ENCODE measurements around the gene CARD6. TPM values are rescaled to one million over a fixed set of nuclear protein-coding genes. Genes with fewer than 3 reads are reported as not detected.

Gene CARD6
- total and polyA plus RNA-seq, 10 of the 15 experiments (the other 5 are each of a cell fraction or from before 2014, with no cell fraction given), result 0.29 to 1.2 (median 0.62) TPM

DNA sequence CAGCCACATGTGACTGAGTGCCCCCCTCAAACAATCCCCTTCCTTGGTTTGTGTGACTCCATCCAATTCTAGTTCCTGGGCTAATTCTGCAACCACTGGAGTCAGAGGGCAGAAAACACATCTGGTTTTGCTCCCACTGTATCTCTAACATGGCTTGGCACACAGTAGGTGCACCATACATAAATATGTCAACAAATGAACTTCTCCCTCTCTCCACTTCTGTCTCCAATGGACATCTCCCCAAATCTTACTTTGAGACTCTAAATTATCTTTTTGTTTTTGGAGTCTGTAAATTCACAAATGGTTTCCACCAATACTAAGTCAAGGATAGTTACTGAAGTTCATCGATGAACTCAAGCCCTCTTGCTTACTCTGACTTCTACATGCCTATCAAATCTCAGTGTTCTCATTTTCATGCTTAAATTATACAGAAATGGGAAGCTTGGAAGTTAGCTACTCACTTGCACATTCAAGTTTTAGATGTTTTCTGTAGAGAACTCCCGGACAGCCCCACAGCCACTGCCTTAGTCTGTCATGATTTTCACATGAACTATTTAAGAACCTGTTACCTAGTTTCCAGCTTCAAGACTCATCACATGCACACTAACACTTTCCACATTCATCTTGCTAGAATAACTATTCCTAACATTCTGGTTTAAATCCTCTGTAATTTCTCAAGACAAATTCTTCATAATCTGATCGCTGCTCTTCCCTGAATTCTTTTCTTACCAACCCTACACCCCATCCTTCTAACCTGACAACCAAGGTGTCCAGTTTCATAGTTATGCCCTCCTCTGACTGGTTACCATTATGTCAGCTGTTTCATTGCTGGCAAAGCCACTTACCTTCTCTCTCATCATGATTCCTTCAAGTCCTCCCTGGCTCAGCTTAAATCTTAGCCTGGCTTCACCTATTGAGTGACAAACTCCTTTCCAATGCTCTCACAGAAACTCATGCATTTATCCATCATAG lies 12.2 kb upstream of the CARD6 start (continued):
- TF ChIP-seq, protein P1, sequence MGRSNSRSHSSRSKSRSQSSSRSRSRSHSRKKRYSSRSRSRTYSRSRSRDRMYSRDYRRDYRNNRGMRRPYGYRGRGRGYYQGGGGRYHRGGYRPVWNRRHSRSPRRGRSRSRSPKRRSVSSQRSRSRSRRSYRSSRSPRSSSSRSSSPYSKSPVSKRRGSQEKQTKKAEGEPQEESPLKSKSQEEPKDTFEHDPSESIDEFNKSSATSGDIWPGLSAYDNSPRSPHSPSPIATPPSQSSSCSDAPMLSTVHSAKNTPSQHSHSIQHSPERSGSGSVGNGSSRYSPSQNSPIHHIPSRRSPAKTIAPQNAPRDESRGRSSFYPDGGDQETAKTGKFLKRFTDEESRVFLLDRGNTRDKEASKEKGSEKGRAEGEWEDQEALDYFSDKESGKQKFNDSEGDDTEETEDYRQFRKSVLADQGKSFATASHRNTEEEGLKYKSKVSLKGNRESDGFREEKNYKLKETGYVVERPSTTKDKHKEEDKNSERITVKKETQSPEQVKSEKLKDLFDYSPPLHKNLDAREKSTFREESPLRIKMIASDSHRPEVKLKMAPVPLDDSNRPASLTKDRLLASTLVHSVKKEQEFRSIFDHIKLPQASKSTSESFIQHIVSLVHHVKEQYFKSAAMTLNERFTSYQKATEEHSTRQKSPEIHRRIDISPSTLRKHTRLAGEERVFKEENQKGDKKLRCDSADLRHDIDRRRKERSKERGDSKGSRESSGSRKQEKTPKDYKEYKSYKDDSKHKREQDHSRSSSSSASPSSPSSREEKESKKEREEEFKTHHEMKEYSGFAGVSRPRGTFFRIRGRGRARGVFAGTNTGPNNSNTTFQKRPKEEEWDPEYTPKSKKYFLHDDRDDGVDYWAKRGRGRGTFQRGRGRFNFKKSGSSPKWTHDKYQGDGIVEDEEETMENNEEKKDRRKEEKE (IDR thresholded peaks at IDR 0.05), result no peak
- TF ChIP-seq ETV6 (conservative IDR thresholded peaks at IDR 0.05 in 1 of 2, IDR thresholded peaks at IDR 0.05 in 1 of 2; ENCODE audit: borderline replicate concordance in 1 of 2, low read depth in 1 of 2) (no peak), HDAC6 (IDR thresholded peaks at IDR 0.05; ENCODE audit: unreplicated experiment) (no peak), POLR2AphosphoS2 (IDR thresholded peaks at IDR 0.05; ENCODE audit: low read depth, low read length) (no peak; the same call in 1 of the 2 replicates), NR2F1 (conservative IDR thresholded peaks at IDR 0.05) (no peak), KAT2A (conservative IDR thresholded peaks at IDR 0.05; ENCODE audit: control insufficient read depth, low read depth, low read length) (no peak), SPI1 (IDR thresholded peaks at IDR 0.05; ENCODE audit: borderline replicate concordance, insufficient read depth, low read depth, low read length) (no peak), MYB (IDR thresholded peaks at IDR 0.05; ENCODE audit: borderline replicate concordance, low read depth, low read length) (no peak), ZZZ3 (IDR thresholded peaks at IDR 0.05; ENCODE audit: control insufficient read depth, insufficient read length, low read depth) (no peak), MTA2 (IDR thresholded peaks at IDR 0.05; ENCODE audit: low read depth) (no peak), TCF3 (IDR thresholded peaks at IDR 0.05; ENCODE audit: borderline replicate concordance, insufficient read depth, low read depth, low read length) (no peak), JUNB (IDR thresholded peaks at IDR 0.05) (no peak), GABPA (IDR thresholded peaks at IDR 0.05; ENCODE audit: low read depth) (no peak), KDM1A (IDR thresholded peaks at IDR 0.05; ENCODE audit: borderline replicate concordance) (no peak), NFYB (IDR thresholded peaks at IDR 0.05; ENCODE audit: insufficient read depth, low read depth, low read length) (no peak), TBL1XR1 (IDR thresholded peaks at IDR 0.05; ENCODE audit: low read depth, low read length) (no peak), RCOR1 (conservative IDR thresholded peaks at IDR 0.05; ENCODE audit: low read depth, low read length) (no peak)
- TF ChIP-seq, protein P2, sequence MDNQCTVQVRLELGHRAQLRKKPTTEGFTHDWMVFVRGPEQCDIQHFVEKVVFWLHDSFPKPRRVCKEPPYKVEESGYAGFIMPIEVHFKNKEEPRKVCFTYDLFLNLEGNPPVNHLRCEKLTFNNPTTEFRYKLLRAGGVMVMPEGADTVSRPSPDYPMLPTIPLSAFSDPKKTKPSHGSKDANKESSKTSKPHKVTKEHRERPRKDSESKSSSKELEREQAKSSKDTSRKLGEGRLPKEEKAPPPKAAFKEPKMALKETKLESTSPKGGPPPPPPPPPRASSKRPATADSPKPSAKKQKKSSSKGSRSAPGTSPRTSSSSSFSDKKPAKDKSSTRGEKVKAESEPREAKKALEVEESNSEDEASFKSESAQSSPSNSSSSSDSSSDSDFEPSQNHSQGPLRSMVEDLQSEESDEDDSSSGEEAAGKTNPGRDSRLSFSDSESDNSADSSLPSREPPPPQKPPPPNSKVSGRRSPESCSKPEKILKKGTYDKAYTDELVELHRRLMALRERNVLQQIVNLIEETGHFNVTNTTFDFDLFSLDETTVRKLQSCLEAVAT (IDR thresholded peaks at IDR 0.05), result no peak
- TF ChIP-seq, protein P3, sequence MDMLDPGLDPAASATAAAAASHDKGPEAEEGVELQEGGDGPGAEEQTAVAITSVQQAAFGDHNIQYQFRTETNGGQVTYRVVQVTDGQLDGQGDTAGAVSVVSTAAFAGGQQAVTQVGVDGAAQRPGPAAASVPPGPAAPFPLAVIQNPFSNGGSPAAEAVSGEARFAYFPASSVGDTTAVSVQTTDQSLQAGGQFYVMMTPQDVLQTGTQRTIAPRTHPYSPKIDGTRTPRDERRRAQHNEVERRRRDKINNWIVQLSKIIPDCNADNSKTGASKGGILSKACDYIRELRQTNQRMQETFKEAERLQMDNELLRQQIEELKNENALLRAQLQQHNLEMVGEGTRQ (IDR thresholded peaks at IDR 0.05; ENCODE audit: borderline replicate concordance, low read depth, low read length), result no peak
- TF ChIP-seq, protein P4, sequence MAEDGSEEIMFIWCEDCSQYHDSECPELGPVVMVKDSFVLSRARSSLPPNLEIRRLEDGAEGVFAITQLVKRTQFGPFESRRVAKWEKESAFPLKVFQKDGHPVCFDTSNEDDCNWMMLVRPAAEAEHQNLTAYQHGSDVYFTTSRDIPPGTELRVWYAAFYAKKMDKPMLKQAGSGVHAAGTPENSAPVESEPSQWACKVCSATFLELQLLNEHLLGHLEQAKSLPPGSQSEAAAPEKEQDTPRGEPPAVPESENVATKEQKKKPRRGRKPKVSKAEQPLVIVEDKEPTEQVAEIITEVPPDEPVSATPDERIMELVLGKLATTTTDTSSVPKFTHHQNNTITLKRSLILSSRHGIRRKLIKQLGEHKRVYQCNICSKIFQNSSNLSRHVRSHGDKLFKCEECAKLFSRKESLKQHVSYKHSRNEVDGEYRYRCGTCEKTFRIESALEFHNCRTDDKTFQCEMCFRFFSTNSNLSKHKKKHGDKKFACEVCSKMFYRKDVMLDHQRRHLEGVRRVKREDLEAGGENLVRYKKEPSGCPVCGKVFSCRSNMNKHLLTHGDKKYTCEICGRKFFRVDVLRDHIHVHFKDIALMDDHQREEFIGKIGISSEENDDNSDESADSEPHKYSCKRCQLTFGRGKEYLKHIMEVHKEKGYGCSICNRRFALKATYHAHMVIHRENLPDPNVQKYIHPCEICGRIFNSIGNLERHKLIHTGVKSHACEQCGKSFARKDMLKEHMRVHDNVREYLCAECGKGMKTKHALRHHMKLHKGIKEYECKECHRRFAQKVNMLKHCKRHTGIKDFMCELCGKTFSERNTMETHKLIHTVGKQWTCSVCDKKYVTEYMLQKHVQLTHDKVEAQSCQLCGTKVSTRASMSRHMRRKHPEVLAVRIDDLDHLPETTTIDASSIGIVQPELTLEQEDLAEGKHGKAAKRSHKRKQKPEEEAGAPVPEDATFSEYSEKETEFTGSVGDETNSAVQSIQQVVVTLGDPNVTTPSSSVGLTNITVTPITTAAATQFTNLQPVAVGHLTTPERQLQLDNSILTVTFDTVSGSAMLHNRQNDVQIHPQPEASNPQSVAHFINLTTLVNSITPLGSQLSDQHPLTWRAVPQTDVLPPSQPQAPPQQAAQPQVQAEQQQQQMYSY (CRISPR knock-in tag; IDR thresholded peaks at IDR 0.05), result no peak

All from GM12878 (cell line).